WTC11 (cell line): ENCODE data around the gene NELFA.
"Not testable (repeated sequence)": the region's sequence is repeated elsewhere in the genome, so short reads cannot be mapped to it uniquely, and the experiment has no call there.

Experiments used
- ATF1 ChIP-seq: sonication (generic); formaldehyde crosslinking; IDR thresholded peaks from 2 replicates; pipeline ENCODE4 v1.8.1; 2023; ENCODE audit warnings: mild to moderate bottlenecking, moderate library complexity, missing genetic modification reagents
- CBFB ChIP-seq: sonication (generic); formaldehyde crosslinking; IDR thresholded peaks from 2 replicates; pipeline ENCODE4 v1.8.1; 2022; ENCODE audit warnings: mild to moderate bottlenecking, low read depth, missing genetic modification reagents
- CTCF ChIP-seq: fragments of 200-600 bp; IDR thresholded peaks from 2 replicates; pipeline ENCODE4 v1.8.0; 2022; ENCODE audit warnings: antibody characterized with exemption
- ELF4 ChIP-seq: sonication (generic); formaldehyde crosslinking; IDR thresholded peaks from 2 replicates; pipeline ENCODE4 v1.8.1; 2022; ENCODE audit warnings: low read depth, mild to moderate bottlenecking, moderate library complexity, missing genetic modification reagents
- ESRRA ChIP-seq: sonication (generic); formaldehyde crosslinking; IDR thresholded peaks from 2 replicates; pipeline ENCODE4 v1.8.1; 2022; ENCODE audit warnings: mild to moderate bottlenecking, missing genetic modification reagents, borderline replicate concordance
- JAZF1 ChIP-seq: fragments of 250-450 bp; sonication (Bioruptor Pico); IDR thresholded peaks from 2 replicates; pipeline ENCODE4 v1.9.0; 2021; ENCODE audit warnings: moderate library complexity, mild to moderate bottlenecking, inconsistent platforms
- JUN ChIP-seq: sonication (generic); formaldehyde crosslinking; IDR thresholded peaks from 2 replicates; pipeline ENCODE4 v1.8.0; 2023; ENCODE audit warnings: mild to moderate bottlenecking, missing genetic modification reagents
- MXD4 ChIP-seq: fragments of 250-450 bp; sonication (Bioruptor Pico); IDR thresholded peaks from 2 replicates; pipeline ENCODE4 v1.8.0; 2021; ENCODE audit warnings: mild to moderate bottlenecking, moderate library complexity, borderline replicate concordance
- NFYB ChIP-seq: sonication (generic); formaldehyde crosslinking; conservative IDR thresholded peaks from 2 replicates; pipeline ENCODE4 v1.8.0; 2022; ENCODE audit warnings: low read depth, missing genetic modification reagents
- USF1 ChIP-seq: sonication (generic); formaldehyde crosslinking; IDR thresholded peaks from 2 replicates; pipeline ENCODE4 v1.8.0; 2022; ENCODE audit warnings: mild to moderate bottlenecking, missing genetic modification reagents
- USF2 ChIP-seq: sonication (generic); formaldehyde crosslinking; IDR thresholded peaks from 2 replicates; pipeline ENCODE4 v1.8.1; 2023; ENCODE audit warnings: mild to moderate bottlenecking, missing genetic modification reagents, moderate library complexity
- ZBTB21 ChIP-seq: sonication (generic); formaldehyde crosslinking; IDR thresholded peaks from 2 replicates; pipeline ENCODE4 v1.8.1; 2023; ENCODE audit warnings: mild to moderate bottlenecking, missing genetic modification reagents, borderline replicate concordance
- ZNF121 ChIP-seq: sonication (generic); formaldehyde crosslinking; IDR thresholded peaks from 2 replicates; pipeline ENCODE4 v1.8.0; 2023; ENCODE audit warnings: missing genetic modification reagents
- ZNF263 ChIP-seq: sonication (generic); formaldehyde crosslinking; IDR thresholded peaks from 2 replicates; pipeline ENCODE4 v1.8.1; 2022; ENCODE audit warnings: low read depth, mild to moderate bottlenecking, moderate library complexity, missing genetic modification reagents

GRCh38 chr4:1999308-1999707 lies 9.5 kb downstream of the NELFA start:
- not testable (repeated sequence) for TF ChIP-seq CTCF; USF2; ZBTB21; ATF1 (CRISPR knock-in tag); CBFB; JAZF1 (CRISPR knock-in tag); ZNF263 (CRISPR knock-in tag); NFYB; ZNF121 (CRISPR knock-in tag); JUN; USF1 (CRISPR knock-in tag); ELF4 (CRISPR knock-in tag); ESRRA (CRISPR knock-in tag); MXD4 (CRISPR knock-in tag)
